NCI-H748 (cell line): ENCODE results near the gene NCEH1.
"Not testable (repeated sequence)": the region's sequence is repeated elsewhere in the genome, so short reads cannot be mapped to it uniquely, and the experiment has no call there.

ENCODE experiments used
- DNase-seq: peaks from one replicate; lab custom pipeline; 2025; ENCODE audit not compliant: unreplicated experiment; lab: John Stamatoyannopoulos, UW

NCEH1 gene

GRCh38 chr3:172708921-172709773 is 1.7 kb downstream of the NCEH1 start:
- DNase-seq: no peak

GRCh38 chr3:172707967-172708366 is 2.9 kb downstream of the NCEH1 start:
- no peak for DNase-seq

- DNase-seq: no peak
These were observed 3.8 kb downstream of the NCEH1 start for GRCh38 chr3:172707030-172707429.

GRCh38 chr3:172705170-172705569 is 5.7 kb downstream of the NCEH1 start:
- no peak for DNase-seq

GRCh38 chr3:172704001-172704400 is 6.9 kb downstream of the NCEH1 start:
- no peak for DNase-seq

GRCh38 chr3:172702731-172703130 is 8.1 kb downstream of the NCEH1 start:
- not testable (repeated sequence) for DNase-seq

GRCh38 chr3:172702256-172702655 is 8.6 kb downstream of the NCEH1 start:
- no peak for DNase-seq

GRCh38 chr3:172701751-172702150 is 9.1 kb downstream of the NCEH1 start:
- no peak for DNase-seq

GRCh38 chr3:172700936-172701455 is 9.9 kb downstream of the NCEH1 start:
- no peak for DNase-seq

- DNase-seq: no peak
These were observed 10.6 kb downstream of the NCEH1 start for GRCh38 chr3:172700256-172700655.

GRCh38 chr3:172699031-172699430 is 11.8 kb downstream of the NCEH1 start:
- no peak for DNase-seq

- no peak for DNase-seq
These were observed 12.2 kb downstream of the NCEH1 start for GRCh38 chr3:172698631-172699030.

GRCh38 chr3:172697558-172697957 is 13.3 kb downstream of the NCEH1 start:
- DNase-seq: no peak

GRCh38 chr3:172696357-172696756 is 14.5 kb downstream of the NCEH1 start:
- no peak for DNase-seq

GRCh38 chr3:172694573-172695246 is 16.2 kb downstream of the NCEH1 start:
- DNase-seq: no peak

- DNase-seq: no peak
These were observed 18.0 kb downstream of the NCEH1 start for GRCh38 chr3:172692751-172693338.

- no peak for DNase-seq
These were observed 19.9 kb downstream of the NCEH1 start for GRCh38 chr3:172690936-172691335.

GRCh38 chr3:172688588-172688987 is 22.3 kb downstream of the NCEH1 start:
- DNase-seq: no peak

GRCh38 chr3:172687501-172687900 is 23.4 kb downstream of the NCEH1 start:
- DNase-seq: no peak

GRCh38 chr3:172685331-172686214 is 25.3 kb downstream of the NCEH1 start:
- no peak for DNase-seq

GRCh38 chr3:172680684-172681083 is 30.2 kb downstream of the NCEH1 start:
- no peak for DNase-seq
